DND-41 (cell line): ENCODE measurements around the gene EPB41L2.

Source experiments
- ATAC-seq: fragments of 200-7000 bp; cut with Tn5 transposase; 3 replicates; pipeline ENCODE4 v1.9.1; 2021; ENCODE audit warnings: low read depth; ENCODE audit not compliant: insufficient read depth
- DNase-seq: peaks from one replicate; pipeline ENCODE4 v3.0.0-alpha.2; 2020
- H2AFZ ChIP-seq: 2 replicates; pipeline ENCODE4 v1.6.0; 2012; ENCODE audit warnings: low read depth, low read length
- H3K27ac ChIP-seq: 2 replicates; pipeline ENCODE4 v1.5.1; 2012; ENCODE audit warnings: low read length, inconsistent platforms
- H3K27me3 ChIP-seq: fragments of 200-600 bp; sonication (generic); 2 replicates; pipeline ENCODE4 v1.6.0; 2012; ENCODE audit warnings: low read length, mild to moderate bottlenecking, inconsistent platforms; ENCODE audit not compliant: insufficient read depth, poor library complexity
- H3K36me3 ChIP-seq: 2 replicates; pipeline ENCODE4 v1.5.1; 2012; ENCODE audit warnings: low read length, inconsistent platforms; ENCODE audit not compliant: insufficient read depth
- H3K4me1 ChIP-seq: 2 replicates; pipeline ENCODE4 v1.5.1; 2012; ENCODE audit warnings: mild to moderate bottlenecking, low read length; ENCODE audit not compliant: insufficient read depth
- H3K4me2 ChIP-seq: 2 replicates; pipeline ENCODE4 v1.6.0; 2012; ENCODE audit warnings: mild to moderate bottlenecking, moderate library complexity, low read length, inconsistent platforms; ENCODE audit not compliant: insufficient read depth
- H3K4me3 ChIP-seq, 2 experiments: fragments of 200-600 bp in 1 of 2; shearing (Covaris generic) in 1 of 2; 2 replicates each; pipeline ENCODE4 v1.5.1; 2012 to 2016; ENCODE audit warnings: inconsistent platforms in 2 of 2, low read length in 2 of 2, mild to moderate bottlenecking in 2 of 2, low read depth in 1 of 2, moderate library complexity in 1 of 2
- H3K79me2 ChIP-seq: 2 replicates; pipeline ENCODE4 v1.6.0; 2012; ENCODE audit warnings: low read length, inconsistent platforms; ENCODE audit not compliant: insufficient read depth
- H3K9ac ChIP-seq: 2 replicates; pipeline ENCODE4 v1.6.0; 2012; ENCODE audit warnings: low read depth, mild to moderate bottlenecking, inconsistent platforms, low read length, moderate library complexity
- H3K9me3 ChIP-seq: 2 replicates; pipeline ENCODE4 v1.5.1; 2012; ENCODE audit warnings: low read length, moderate library complexity, mild to moderate bottlenecking, inconsistent platforms; ENCODE audit not compliant: insufficient read depth, severe bottlenecking
- H4K20me1 ChIP-seq: 2 replicates; pipeline ENCODE4 v1.6.0; 2012; ENCODE audit warnings: low read length; ENCODE audit not compliant: insufficient read depth
- CTCF ChIP-seq: IDR thresholded peaks from 2 replicates; pipeline ENCODE4 v1.5.1; 2012; ENCODE audit warnings: borderline replicate concordance, low read length, moderate library complexity, mild to moderate bottlenecking; ENCODE audit not compliant: poor library complexity, severe bottlenecking; ENCODE audit errors: extremely low read depth
- EZH2 ChIP-seq: IDR thresholded peaks from 3 replicates; pipeline ENCODE4 v1.6.1; 2012; ENCODE audit warnings: borderline replicate concordance, low read depth, mild to moderate bottlenecking, moderate library complexity, low read length, inconsistent platforms; ENCODE audit not compliant: severe bottlenecking

The EPB41L2 gene

GRCh38 chr6:130903602-130904001 lies 159.4 kb downstream of the EPB41L2 start:
- no peak overlapping the region for H3K27ac ChIP-seq
- ATAC-seq (no peak), DNase-seq (no peak)
- no peaks in the 10 kb centered on the region for H3K4me1 ChIP-seq
- no peak overlapping the region for H3K9ac ChIP-seq
- H3K79me2 ChIP-seq, result no peaks in the 10 kb centered on the region
- no peak overlapping the region for H3K4me3 ChIP-seq
- no peak overlapping the region for H2AFZ ChIP-seq
- H4K20me1 ChIP-seq, result no peaks in the 10 kb centered on the region
- peaks cover 20% of the 10 kb centered on the region; the same call in 1 of the 2 replicates for H3K36me3 ChIP-seq
- H3K9me3 ChIP-seq, result no peaks in the 10 kb centered on the region
- H3K4me2 ChIP-seq, result no peak overlapping the region
- no peaks in the 10 kb centered on the region for H3K27me3 ChIP-seq
- TF ChIP-seq EZH2 (no peak), CTCF (no peak)

GRCh38 chr6:130903007-130903406 lies 160.0 kb downstream of the EPB41L2 start:
- peaks cover 25% of the 10 kb centered on the region; the same call in 1 of the 2 replicates for H3K36me3 ChIP-seq
- no peak overlapping the region for H2AFZ ChIP-seq
- no peak overlapping the region for H3K27ac ChIP-seq
- H3K9me3 ChIP-seq, result no peaks in the 10 kb centered on the region
- no peaks in the 10 kb centered on the region for H4K20me1 ChIP-seq
- no peaks in the 10 kb centered on the region for H3K4me1 ChIP-seq
- no peak overlapping the region for H3K9ac ChIP-seq
- no peak overlapping the region for H3K4me2 ChIP-seq
- ATAC-seq (no peak), DNase-seq (no peak)
- no peak overlapping the region for H3K4me3 ChIP-seq
- no peaks in the 10 kb centered on the region for H3K27me3 ChIP-seq
- H3K79me2 ChIP-seq, result no peaks in the 10 kb centered on the region
- TF ChIP-seq EZH2 (no peak), CTCF (no peak)

- H3K79me2 ChIP-seq, result no peaks in the 10 kb centered on the region
- H3K27me3 ChIP-seq, result no peaks in the 10 kb centered on the region
- H3K4me2 ChIP-seq, result no peak overlapping the region
- H4K20me1 ChIP-seq, result no peaks in the 10 kb centered on the region
- H3K9ac ChIP-seq, result no peak overlapping the region
- ATAC-seq (no peak), DNase-seq (no peak)
- H3K4me1 ChIP-seq, result no peaks in the 10 kb centered on the region
- no peaks in the 10 kb centered on the region for H3K9me3 ChIP-seq
- no peak overlapping the region for H3K4me3 ChIP-seq
- H2AFZ ChIP-seq, result no peak overlapping the region
- no peak overlapping the region for H3K27ac ChIP-seq
- TF ChIP-seq CTCF (no peak), EZH2 (no peak)
- H3K36me3 ChIP-seq, result peaks cover 37% of the 10 kb centered on the region
Observed at GRCh38 chr6:130900913-130901312, 162.1 kb downstream of the EPB41L2 start.

- Histone ChIP-seq H3K4me1 (no peaks in the 10 kb centered on the region), H3K9ac (no peak overlapping the region), H3K27me3 (no peaks in the 10 kb centered on the region), H3K4me3 (no peak overlapping the region), H3K79me2 (no peaks in the 10 kb centered on the region), H3K27ac (no peak overlapping the region), H4K20me1 (no peaks in the 10 kb centered on the region), H3K4me2 (no peak overlapping the region), H2AFZ (no peak overlapping the region), H3K9me3 (no peaks in the 10 kb centered on the region), H3K36me3 (peaks cover 70% of the 10 kb centered on the region)
- DNase-seq, result no peak
- no peak for TF ChIP-seq CTCF
- no peak for TF ChIP-seq EZH2
- no peak for ATAC-seq
Observed at GRCh38 chr6:130896249-130896648, 166.8 kb downstream of the EPB41L2 start.
